ENCODE results near the gene NID1. TPM values are rescaled to one million over a fixed set of nuclear protein-coding genes. Genes with fewer than 3 reads are reported as not detected.
"Not testable (repeated sequence)": the region's sequence is repeated elsewhere in the genome, so short reads cannot be mapped to it uniquely, and the experiment has no call there.

The NID1 gene
- polyA plus RNA-seq, 1 donor (not counting 4 experiments of a cell fraction or from before 2014, with no cell fraction given) = 1.8 TPM

- Histone ChIP-seq H3K79me2 (ENCODE audit: control insufficient read depth, insufficient read depth, low read length) (no peaks in the 10 kb centered on the region), H3K27me3 (ENCODE audit: control insufficient read depth, extremely low read depth, insufficient read depth, low read length) (peaks cover 6% of the 10 kb centered on the region), H3K4me3 (ENCODE audit: control insufficient read depth in 2 of 3, extremely low read depth in 1 of 3, insufficient read depth in 2 of 3, low read depth in 1 of 3, low read length in 3 of 3) (no peak overlapping the region), H2AFZ (ENCODE audit: control insufficient read depth, low read length) (no peak overlapping the region), H3K4me2 (ENCODE audit: control insufficient read depth, extremely low read depth, insufficient read depth, low read depth, low read length) (no peak overlapping the region), H4K20me1 (ENCODE audit: control insufficient read depth, extremely low read depth, insufficient read depth, low read length) (peaks cover 4% of the 10 kb centered on the region), H3K4me1 (ENCODE audit: control insufficient read depth, extremely low read depth, insufficient read depth, low read length) (no peaks in the 10 kb centered on the region), H3K9me1 (ENCODE audit: control insufficient read depth, extremely low read depth, insufficient read depth, low read length) (no peaks in the 10 kb centered on the region), H3K9ac (ENCODE audit: control insufficient read depth, extremely low read depth, insufficient read depth, low read length) (no peak overlapping the region), H3K9me3 (ENCODE audit: control insufficient read depth, low read depth, low read length) (peaks cover 6% of the 10 kb centered on the region), H3K27ac (ENCODE audit: control insufficient read depth, insufficient read depth, low read length) (no peak overlapping the region), H3K36me3 (ENCODE audit: control insufficient read depth in 2 of 2, extremely low read depth in 1 of 2, insufficient read depth in 2 of 2, low read length in 2 of 2) (no peaks in the 10 kb centered on the region)
- no peak for TF ChIP-seq EZH2 (IDR thresholded peaks at IDR 0.05; ENCODE audit: low read length)
- no peak for TF ChIP-seq CTCF (optimal IDR thresholded peaks at IDR 0.05 in 1 of 3, IDR thresholded peaks at IDR 0.05 in 1 of 3, conservative IDR thresholded peaks at IDR 0.05 in 1 of 3; ENCODE audit: extremely low read depth in 1 of 3, insufficient read depth in 2 of 3, low read length in 3 of 3)
- dilution Hi-C loops (cut with MboI; ENCODE audit: extremely low pct_ligation_motif_present, low sequenced_read_pairs) = no loop called here
- no peak for DNase-seq (ENCODE audit: low read depth, low spot score)
- no peak for FAIRE-seq
Observed at GRCh38 chr1:236099355-236099974, 34.6 kb upstream of the NID1 start.

DNA sequence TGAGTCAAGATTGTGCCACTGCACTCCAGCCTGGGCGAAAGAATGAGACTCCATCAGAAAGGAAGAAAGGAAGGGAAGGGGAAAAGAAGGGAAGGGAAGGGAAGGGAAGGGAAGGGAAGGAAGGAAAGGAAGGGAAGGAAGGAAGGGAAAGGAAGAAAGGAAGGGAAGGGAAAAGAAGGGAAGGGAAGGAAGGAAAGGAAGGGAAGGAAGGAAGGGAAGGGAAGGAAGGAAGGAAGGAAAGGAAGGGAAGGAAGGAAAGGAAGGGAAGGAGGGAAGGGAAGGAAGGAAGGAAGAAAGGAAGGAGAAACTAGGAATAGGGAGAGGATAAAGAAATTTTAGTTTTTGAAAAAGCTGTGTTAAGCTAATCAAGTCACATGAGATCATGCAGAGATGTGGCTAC is 33.4 kb upstream of the NID1 start:
- Histone ChIP-seq H3K27me3 (ENCODE audit: control insufficient read depth, extremely low read depth, insufficient read depth, low read length) (peaks cover 6% of the 10 kb centered on the region), H4K20me1 (ENCODE audit: control insufficient read depth, extremely low read depth, insufficient read depth, low read length) (peaks cover 4% of the 10 kb centered on the region), H3K4me3 (ENCODE audit: control insufficient read depth in 2 of 3, extremely low read depth in 1 of 3, insufficient read depth in 2 of 3, low read depth in 1 of 3, low read length in 3 of 3) (no peak overlapping the region), H3K4me2 (ENCODE audit: control insufficient read depth, extremely low read depth, insufficient read depth, low read depth, low read length) (no peak overlapping the region), H3K36me3 (ENCODE audit: control insufficient read depth in 2 of 2, extremely low read depth in 1 of 2, insufficient read depth in 2 of 2, low read length in 2 of 2) (no peaks in the 10 kb centered on the region), H3K79me2 (ENCODE audit: control insufficient read depth, insufficient read depth, low read length) (no peaks in the 10 kb centered on the region), H3K27ac (ENCODE audit: control insufficient read depth, insufficient read depth, low read length) (no peak overlapping the region), H3K9ac (ENCODE audit: control insufficient read depth, extremely low read depth, insufficient read depth, low read length) (no peak overlapping the region), H2AFZ (ENCODE audit: control insufficient read depth, low read length) (no peak overlapping the region), H3K9me3 (ENCODE audit: control insufficient read depth, low read depth, low read length) (peaks cover 6% of the 10 kb centered on the region), H3K9me1 (ENCODE audit: control insufficient read depth, extremely low read depth, insufficient read depth, low read length) (no peaks in the 10 kb centered on the region), H3K4me1 (ENCODE audit: control insufficient read depth, extremely low read depth, insufficient read depth, low read length) (no peaks in the 10 kb centered on the region)
- DNase-seq (ENCODE audit: low read depth, low spot score) (no peak), FAIRE-seq (no peak)
- dilution Hi-C loops (cut with MboI; ENCODE audit: extremely low pct_ligation_motif_present, low sequenced_read_pairs) = no loop called here
- TF ChIP-seq CTCF (optimal IDR thresholded peaks at IDR 0.05 in 1 of 3, IDR thresholded peaks at IDR 0.05 in 1 of 3, conservative IDR thresholded peaks at IDR 0.05 in 1 of 3; ENCODE audit: extremely low read depth in 1 of 3, insufficient read depth in 2 of 3, low read length in 3 of 3) (no peak), EZH2 (IDR thresholded peaks at IDR 0.05; ENCODE audit: low read length) (no peak)

GRCh38 chr1:236096660-236097482 is 32.0 kb upstream of the NID1 start:
- H3K36me3 ChIP-seq (ENCODE audit: control insufficient read depth in 2 of 2, extremely low read depth in 1 of 2, insufficient read depth in 2 of 2, low read length in 2 of 2); H2AFZ ChIP-seq (ENCODE audit: control insufficient read depth, low read length); H3K9me1 ChIP-seq (ENCODE audit: control insufficient read depth, extremely low read depth, insufficient read depth, low read length); H3K79me2 ChIP-seq (ENCODE audit: control insufficient read depth, insufficient read depth, low read length); H3K9ac ChIP-seq (ENCODE audit: control insufficient read depth, extremely low read depth, insufficient read depth, low read length); H3K4me2 ChIP-seq (ENCODE audit: control insufficient read depth, extremely low read depth, insufficient read depth, low read depth, low read length); H3K27me3 ChIP-seq (ENCODE audit: control insufficient read depth, extremely low read depth, insufficient read depth, low read length); dilution Hi-C loops (cut with MboI; ENCODE audit: extremely low pct_ligation_motif_present, low sequenced_read_pairs); H3K9me3 ChIP-seq (ENCODE audit: control insufficient read depth, low read depth, low read length); H4K20me1 ChIP-seq (ENCODE audit: control insufficient read depth, extremely low read depth, insufficient read depth, low read length); H3K4me1 ChIP-seq (ENCODE audit: control insufficient read depth, extremely low read depth, insufficient read depth, low read length): not testable (repeated sequence)
- H3K27ac ChIP-seq (ENCODE audit: control insufficient read depth, insufficient read depth, low read length) = peak overlapping the region; percentile 0
- DNase-seq (ENCODE audit: low read depth, low spot score) (peak; percentile 97), FAIRE-seq (peak; percentile 100)
- peak overlapping the region in 1 of 3 experiments; percentile 0 for H3K4me3 ChIP-seq (ENCODE audit: control insufficient read depth in 2 of 3, extremely low read depth in 1 of 3, insufficient read depth in 2 of 3, low read depth in 1 of 3, low read length in 3 of 3)

Data from keratinocyte (primary cell).